Activated B cell treated with CpG ODN at 0.5 μM for 24 hours (primary cell): ENCODE results near the gene ITGA11. TPM values are rescaled to one million over a fixed set of nuclear protein-coding genes. Genes with fewer than 3 reads are reported as not detected.

Experiments
- ATAC-seq: fragments of 200-7000 bp; cut with Tn5 transposase; one replicate; pipeline ENCODE4 v1.10.0; 2021; ENCODE audit warnings: low read depth, mild to moderate bottlenecking, moderate library complexity
- CTCF ChIA-PET: fragments of 350-600 bp; sonication (Branson Sonifier 250); formaldehyde crosslinking; loops from one replicate; lab custom pipeline; 2021; ENCODE audit warnings: antibody characterized with exemption; lab: Charles Lee
- POLR2A ChIA-PET: fragments of 350-600 bp; sonication (Branson Sonifier 250); formaldehyde crosslinking; loops from one replicate; lab custom pipeline; 2021; ENCODE audit warnings: antibody characterized with exemption; lab: Charles Lee
- DNase-seq: peaks from one replicate; pipeline ENCODE4 v3.0.0; 2022
- H3K27ac Mint-ChIP-seq: one replicate; pipeline ENCODE4 v1.8.0; 2020; ENCODE audit warnings: mixed read lengths
- H3K27me3 Mint-ChIP-seq: one replicate; pipeline ENCODE4 v1.8.0; 2021; ENCODE audit warnings: mixed read lengths
- H3K36me3 Mint-ChIP-seq: one replicate; pipeline ENCODE4 v1.8.0; 2021; ENCODE audit warnings: low read depth, mixed read lengths
- H3K4me1 Mint-ChIP-seq: one replicate; pipeline ENCODE4 v1.8.0; 2021; ENCODE audit warnings: mixed read lengths
- H3K4me3 Mint-ChIP-seq: one replicate; pipeline ENCODE4 v1.8.0; 2020; ENCODE audit warnings: mild to moderate bottlenecking, mixed read lengths
- H3K9me3 Mint-ChIP-seq: one replicate; pipeline ENCODE4 v1.8.0; 2020; ENCODE audit warnings: mixed read lengths
- CTCF ChIP-seq: fragments of 200-600 bp; IDR thresholded peaks from one replicate; pipeline ENCODE4 v1.8.0; 2022; ENCODE audit warnings: antibody characterized with exemption, mild to moderate bottlenecking
- intact Hi-C: fragments of 100-400 bp; cut with micrococcal nuclease; formaldehyde crosslinking; loops from one replicate; pipeline ENCODE4 v1.15.1; 2024
- total RNA-seq: library from RNA; stranded (reverse); gene quantifications from 2 replicates; pipeline ENCODE4 v1.2.3, GENCODE V29; 2022

Gene ITGA11
- total RNA-seq, 1 donor from 2014 or later, result not detected

GRCh38 chr15:68367992-68368391 lies 64.0 kb downstream of the ITGA11 start:
- POLR2A ChIA-PET, result no interaction called here
- CTCF ChIA-PET, result no interaction called here
- ATAC-seq, result no peak
- no peak overlapping the region for H3K27ac Mint-ChIP-seq
- H3K9me3 Mint-ChIP-seq, result no peaks in the 10 kb centered on the region
- no peak for DNase-seq
- H3K27me3 Mint-ChIP-seq, result peaks cover 23% of the 10 kb centered on the region
- TF ChIP-seq CTCF, result no peak
- intact Hi-C loops, result no loop called here
- H3K4me1 Mint-ChIP-seq, result peaks cover 3% of the 10 kb centered on the region
- H3K36me3 Mint-ChIP-seq, result no peaks in the 10 kb centered on the region
- no peak overlapping the region for H3K4me3 Mint-ChIP-seq

GRCh38 chr15:68367226-68367625 lies 64.7 kb downstream of the ITGA11 start:
- Mint-ChIP-seq H3K27me3 (peaks cover 23% of the 10 kb centered on the region), H3K9me3 (no peaks in the 10 kb centered on the region), H3K4me1 (peaks cover 3% of the 10 kb centered on the region), H3K4me3 (no peak overlapping the region), H3K36me3 (no peaks in the 10 kb centered on the region), H3K27ac (no peak overlapping the region)
- no peak for TF ChIP-seq CTCF
- ChIA-PET CTCF (no interaction called here), POLR2A (no interaction called here)
- intact Hi-C loops, result no loop called here
- no peak for DNase-seq
- ATAC-seq, result no peak

GRCh38 chr15:68366314-68366713 lies 65.6 kb downstream of the ITGA11 start:
- Mint-ChIP-seq H3K9me3 (no peaks in the 10 kb centered on the region), H3K36me3 (no peaks in the 10 kb centered on the region), H3K4me3 (no peak overlapping the region), H3K27ac (no peak overlapping the region), H3K27me3 (peaks cover 25% of the 10 kb centered on the region), H3K4me1 (peaks cover 3% of the 10 kb centered on the region)
- CTCF ChIA-PET, result no interaction called here
- POLR2A ChIA-PET, result no interaction called here
- no peak for ATAC-seq
- TF ChIP-seq CTCF, result no peak
- intact Hi-C loops, result no loop called here
- no peak for DNase-seq

GRCh38 chr15:68365770-68366169 lies 66.2 kb downstream of the ITGA11 start:
- DNase-seq (no peak), ATAC-seq (no peak)
- intact Hi-C loops, result no loop called here
- ChIA-PET CTCF (no interaction called here), POLR2A (no interaction called here)
- Mint-ChIP-seq H3K4me3 (no peak overlapping the region), H3K4me1 (peaks cover 3% of the 10 kb centered on the region), H3K27me3 (peaks cover 25% of the 10 kb centered on the region), H3K36me3 (no peaks in the 10 kb centered on the region), H3K9me3 (no peaks in the 10 kb centered on the region), H3K27ac (no peak overlapping the region)
- TF ChIP-seq CTCF, result no peak

GRCh38 chr15:68365140-68365745 lies 66.7 kb downstream of the ITGA11 start:
- Mint-ChIP-seq H3K27ac (no peak overlapping the region), H3K36me3 (no peaks in the 10 kb centered on the region), H3K27me3 (peaks cover 25% of the 10 kb centered on the region), H3K4me3 (no peak overlapping the region), H3K4me1 (peaks cover 3% of the 10 kb centered on the region), H3K9me3 (no peaks in the 10 kb centered on the region)
- intact Hi-C loops, result no loop called here
- DNase-seq (no peak), ATAC-seq (no peak)
- CTCF ChIA-PET, result no interaction called here
- POLR2A ChIA-PET, result no interaction called here
- no peak for TF ChIP-seq CTCF
